Heart left ventricle (tissue), 13 donors: Measurements from ENCODE around the gene SDSL.

Source experiments
- CTCF ChIP-seq, 12 donors: fragments of 200-600 bp; sonication (generic) in 4 of 12; IDR thresholded peaks; one replicate each; pipeline versions ENCODE4 v1.5.0 to v1.8.0; 2018 to 2022; ENCODE audit warnings: antibody characterized with exemption in 12 of 12, mild to moderate bottlenecking in 5 of 12
- POLR2A ChIP-seq, 2 donors: fragments of 450-650 bp; IDR thresholded peaks; one replicate each; pipeline ENCODE4 v1.6.1; 2017; ENCODE audit warnings: antibody characterized with exemption in 2 of 2, mild to moderate bottlenecking in 2 of 2, moderate library complexity in 2 of 2
- donor health status: ischemic (EF 13 %, LVEDD 7.1; RV severe dilation, severe dysfunction).
- donor health status: DM: no; HTN: yes; CAD: no.
- donor health status: DM: no; HTN: no; CAD: no.
- donor health status: ischemic (EF 25% LVEDD 6.9; RV normal size, moderate dysfunction).
- donor health status: ischemic (EF 25% LVEDD 5.7; RV mildly dilated, moderate dysfunction).
- donor health status: ischemic (EF 35%, LVEDD 5.7; RV mildly dilated, moderate dysfunction).
- donor health status: nonischemic (EF 11% LVEDD 7.7; RV severe dilation, severe dysfunction).
- donor health status: DM: yes; HTN: yes; CAD: no.
- donor health status: PGD.
- donor health status: ischemic (EF 29% LVEDD 5.4; RV normal size, mild dysfunction).
- donor health status: nonischemic (EF 23%, LVEDD 6.1; RV moderate dilation, normal function).

GRCh38 chr12:113473400-113473799 is 51.2 kb downstream of the SDSL start:
- no peak for TF ChIP-seq POLR2A (IDR thresholded peaks at IDR 0.05)
- TF ChIP-seq CTCF (IDR thresholded peaks at IDR 0.05): no peak
